Measurements from ENCODE around the gene CCNB1IP1. TPM values are rescaled to one million over a fixed set of nuclear protein-coding genes. Genes with fewer than 3 reads are reported as not detected.

The CCNB1IP1 gene
- polyA plus RNA-seq, 3 donors = 3.5 to 8.6 (median 5.4) TPM

DNA sequence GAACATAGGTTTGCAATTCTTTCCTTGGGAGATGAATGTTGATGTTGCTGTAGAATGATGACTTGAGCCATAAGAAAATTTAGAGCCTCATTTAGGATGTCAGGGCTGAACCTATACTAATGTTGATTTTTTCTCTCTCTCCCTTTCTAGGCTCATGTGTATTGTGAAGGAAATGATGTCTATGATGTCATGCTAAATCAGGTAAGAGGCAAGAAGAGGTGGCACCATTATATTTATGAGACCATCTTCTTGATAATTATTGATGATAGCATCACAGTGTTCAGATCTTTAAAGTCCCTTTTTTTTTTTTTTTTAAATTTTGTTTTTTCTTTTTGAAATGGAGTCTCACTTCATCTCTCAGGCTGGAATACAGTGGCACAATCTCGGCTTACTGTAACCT, 13.6 kb upstream of the CCNB1IP1 start:
- Histone ChIP-seq H3K27ac (ENCODE audit: low read depth in 1 of 2, low read length in 2 of 2) (no peak overlapping the region), H3K9ac (ENCODE audit: insufficient read depth, low read length, poor library complexity, severe bottlenecking) (no peak overlapping the region), H3K9me3 (replicated peaks in 1 of 2; ENCODE audit: control insufficient read depth in 1 of 2, insufficient read depth in 1 of 2, low read length in 2 of 2) (no peaks in the 10 kb centered on the region), H3K4me1 (ENCODE audit: control insufficient read depth in 1 of 2, insufficient read depth in 2 of 2, low read length in 2 of 2) (peaks cover 11 to 14% of the 10 kb centered on the region in 2 donors), H2AFZ (ENCODE audit: insufficient read depth, low read depth, low read length, poor library complexity, severe bottlenecking) (no peak overlapping the region), H3K79me2 (ENCODE audit: insufficient read depth, low read length) (peaks cover 12% of the 10 kb centered on the region), H3K27me3 (ENCODE audit: control insufficient read depth in 2 of 2, insufficient read depth in 2 of 2, low read length in 2 of 2) (no peaks in the 10 kb centered on the region), H3K4me2 (replicated peaks; ENCODE audit: extremely low read depth, low read length, poor library complexity, severe bottlenecking) (no peak overlapping the region), H3K4me3 (replicated peaks in 1 of 3; ENCODE audit: low read depth in 2 of 3, low read length in 3 of 3) (no peak overlapping the region), H4K20me1 (ENCODE audit: insufficient read depth, low read length) (no peaks in the 10 kb centered on the region), H3K36me3 (replicated peaks in 1 of 2; ENCODE audit: control insufficient read depth in 1 of 2, insufficient read depth in 2 of 2, low read length in 2 of 2) (peaks cover 10 to 42% of the 10 kb centered on the region in 2 donors)
- intact Hi-C loops (cut with micrococcal nuclease) = loop anchor here (10.0 kb wide), 1 partner anchor 108 kb away; the partner anchor contains the start of genes APEX1 (in 2 of the 2) and OSGEP (in 2 of the 2)
- Mint-ChIP-seq H3K9me3 (no peaks in the 10 kb centered on the region), H3K4me3 (no peak overlapping the region), H3K27ac (peak overlapping the region in 1 of 7 donors; percentile 61), H3K27me3 (ENCODE audit: low read depth in 3 of 3) (peaks cover 0 to 3% (median 0%) of the 10 kb centered on the region in 3 donors), H3K4me1 (peaks cover 9% of the 10 kb centered on the region), H3K36me3 (peaks cover 21 to 44% of the 10 kb centered on the region in 2 donors)
- DNase-seq = no peak
- TF ChIP-seq CTCF (IDR thresholded peaks at IDR 0.05) = no peak
- 100% methylated on average over 1 of the region's 1 CpG for WGBS (ENCODE audit: insufficient coverage)

- no peak overlapping the region for H3K9ac ChIP-seq (ENCODE audit: insufficient read depth, low read length, poor library complexity, severe bottlenecking)
- H3K27ac ChIP-seq (ENCODE audit: low read depth in 1 of 2, low read length in 2 of 2) = no peak overlapping the region
- Mint-ChIP-seq H3K4me1 (peaks cover 9% of the 10 kb centered on the region), H3K36me3 (peaks cover 16 to 36% of the 10 kb centered on the region in 2 donors), H3K27me3 (ENCODE audit: low read depth in 3 of 3) (peaks cover 0 to 3% (median 0%) of the 10 kb centered on the region in 3 donors), H3K4me3 (no peak overlapping the region), H3K27ac (peak overlapping the region in 2 of 7 donors; percentile 0 to 26), H3K9me3 (no peaks in the 10 kb centered on the region)
- no peaks in the 10 kb centered on the region for H3K9me3 ChIP-seq (replicated peaks in 1 of 2; ENCODE audit: control insufficient read depth in 1 of 2, insufficient read depth in 1 of 2, low read length in 2 of 2)
- no peak overlapping the region for H3K4me3 ChIP-seq (replicated peaks in 1 of 3; ENCODE audit: low read depth in 2 of 3, low read length in 3 of 3)
- intact Hi-C loops (cut with micrococcal nuclease) = loop anchor here (10.0 kb wide), 1 partner anchor 109 kb away; the partner anchor contains the start of genes APEX1 (in 2 of the 2) and OSGEP (in 2 of the 2)
- H3K4me2 ChIP-seq (replicated peaks; ENCODE audit: extremely low read depth, low read length, poor library complexity, severe bottlenecking) = no peak overlapping the region
- peaks cover 11 to 14% of the 10 kb centered on the region in 2 donors for H3K4me1 ChIP-seq (ENCODE audit: control insufficient read depth in 1 of 2, insufficient read depth in 2 of 2, low read length in 2 of 2)
- DNase-seq = no peak
- no peak for TF ChIP-seq CTCF (IDR thresholded peaks at IDR 0.05)
- H4K20me1 ChIP-seq (ENCODE audit: insufficient read depth, low read length) = no peaks in the 10 kb centered on the region
- peaks cover 12% of the 10 kb centered on the region for H3K79me2 ChIP-seq (ENCODE audit: insufficient read depth, low read length)
- H2AFZ ChIP-seq (ENCODE audit: insufficient read depth, low read depth, low read length, poor library complexity, severe bottlenecking) = no peak overlapping the region
- no peaks in the 10 kb centered on the region for H3K27me3 ChIP-seq (ENCODE audit: control insufficient read depth in 2 of 2, insufficient read depth in 2 of 2, low read length in 2 of 2)
- peaks cover 6 to 32% of the 10 kb centered on the region in 2 donors for H3K36me3 ChIP-seq (replicated peaks in 1 of 2; ENCODE audit: control insufficient read depth in 1 of 2, insufficient read depth in 2 of 2, low read length in 2 of 2)
- 100% methylated on average over 1 of the region's 1 CpG for WGBS (ENCODE audit: insufficient coverage)
Observed at GRCh38 chr14:20345366-20345765, 12.3 kb upstream of the CCNB1IP1 start.
